Neural progenitor cell (in vitro differentiated cells): ENCODE results near the gene NR1H4.

Experiments used
- EZH2 ChIP-seq: fragments of 200-600 bp; sonication (generic); IDR thresholded peaks from 2 replicates; pipeline ENCODE4 v1.6.1; 2017; ENCODE audit warnings: antibody characterized with exemption, mild to moderate bottlenecking, moderate library complexity
- TF ChIP-seq, protein P1 (sequence below): fragments of 200-600 bp; sonication (generic); IDR thresholded peaks from 2 replicates; pipeline ENCODE4 v1.5.1; 2017; ENCODE audit warnings: antibody characterized with exemption, mild to moderate bottlenecking

DNA sequence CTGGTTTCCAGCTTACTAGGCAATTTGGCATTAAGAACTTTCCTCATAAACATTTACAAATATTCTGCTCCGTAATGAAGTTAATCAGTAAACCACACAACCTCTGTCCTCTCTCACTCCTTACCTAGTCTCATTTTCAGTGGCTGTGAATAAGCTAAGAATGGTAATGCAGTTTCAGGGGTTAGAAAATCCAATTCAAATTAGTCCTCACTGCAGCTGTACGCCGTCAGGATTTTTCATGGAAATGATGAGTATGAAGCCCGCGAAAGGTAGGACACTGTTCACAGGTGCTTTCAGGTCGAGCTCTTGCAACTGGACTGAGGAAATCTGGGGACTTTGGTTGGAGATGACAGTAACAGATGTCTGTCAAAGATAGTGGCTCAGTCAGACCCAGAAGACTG, 29.6 kb downstream of the NR1H4 start:
- no peak for TF ChIP-seq EZH2
- TF ChIP-seq, protein P1, sequence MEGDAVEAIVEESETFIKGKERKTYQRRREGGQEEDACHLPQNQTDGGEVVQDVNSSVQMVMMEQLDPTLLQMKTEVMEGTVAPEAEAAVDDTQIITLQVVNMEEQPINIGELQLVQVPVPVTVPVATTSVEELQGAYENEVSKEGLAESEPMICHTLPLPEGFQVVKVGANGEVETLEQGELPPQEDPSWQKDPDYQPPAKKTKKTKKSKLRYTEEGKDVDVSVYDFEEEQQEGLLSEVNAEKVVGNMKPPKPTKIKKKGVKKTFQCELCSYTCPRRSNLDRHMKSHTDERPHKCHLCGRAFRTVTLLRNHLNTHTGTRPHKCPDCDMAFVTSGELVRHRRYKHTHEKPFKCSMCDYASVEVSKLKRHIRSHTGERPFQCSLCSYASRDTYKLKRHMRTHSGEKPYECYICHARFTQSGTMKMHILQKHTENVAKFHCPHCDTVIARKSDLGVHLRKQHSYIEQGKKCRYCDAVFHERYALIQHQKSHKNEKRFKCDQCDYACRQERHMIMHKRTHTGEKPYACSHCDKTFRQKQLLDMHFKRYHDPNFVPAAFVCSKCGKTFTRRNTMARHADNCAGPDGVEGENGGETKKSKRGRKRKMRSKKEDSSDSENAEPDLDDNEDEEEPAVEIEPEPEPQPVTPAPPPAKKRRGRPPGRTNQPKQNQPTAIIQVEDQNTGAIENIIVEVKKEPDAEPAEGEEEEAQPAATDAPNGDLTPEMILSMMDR, result no peak
